Osteocyte (in vitro differentiated cells): Measurements from ENCODE around the gene RELB. TPM values are rescaled to one million over a fixed set of nuclear protein-coding genes. Genes with fewer than 3 reads are reported as not detected.

Experiments used
- DNase-seq: peaks from one replicate; pipeline ENCODE4 v3.0.0; 2021; ENCODE audit warnings: mixed read lengths; ENCODE audit not compliant: unreplicated experiment; ENCODE audit errors: extremely low spot score
- H3K27ac Mint-ChIP-seq: one replicate; pipeline ENCODE4 v1.8.0; 2021; ENCODE audit warnings: mild to moderate bottlenecking, mixed read lengths; ENCODE audit not compliant: unreplicated experiment
- H3K27me3 Mint-ChIP-seq: one replicate; pipeline ENCODE4 v1.8.0; 2021; ENCODE audit warnings: mixed read lengths; ENCODE audit not compliant: unreplicated experiment
- H3K36me3 Mint-ChIP-seq: one replicate; pipeline ENCODE4 v1.8.0; 2021; ENCODE audit warnings: mixed read lengths; ENCODE audit not compliant: unreplicated experiment
- H3K4me1 Mint-ChIP-seq: one replicate; pipeline ENCODE4 v1.8.0; 2021; ENCODE audit warnings: mixed read lengths; ENCODE audit not compliant: unreplicated experiment
- H3K4me3 Mint-ChIP-seq: one replicate; pipeline ENCODE4 v1.8.0; 2021; ENCODE audit warnings: mild to moderate bottlenecking, moderate library complexity, mixed read lengths; ENCODE audit not compliant: unreplicated experiment
- H3K9me3 Mint-ChIP-seq: one replicate; pipeline ENCODE4 v1.8.0; 2021; ENCODE audit warnings: mixed read lengths; ENCODE audit not compliant: unreplicated experiment
- CTCF ChIP-seq: fragments of 200-600 bp; sonication (generic); IDR thresholded peaks from 2 replicates; pipeline ENCODE4 v1.5.0; 2021; ENCODE audit warnings: antibody characterized with exemption, mild to moderate bottlenecking, moderate library complexity
- total RNA-seq: library from RNA; stranded (reverse); gene quantifications from 2 replicates; pipeline ENCODE4 v1.2.1, GENCODE V29; 2021

RELB gene
- total RNA-seq, 1 donor from 2014 or later: 15.1 TPM

GRCh38 chr19:45076851-45077730 lies 75.8 kb downstream of the RELB start:
- H3K9me3 Mint-ChIP-seq: no peaks in the 10 kb centered on the region
- no peaks in the 10 kb centered on the region for H3K27me3 Mint-ChIP-seq
- peaks cover 3% of the 10 kb centered on the region for H3K36me3 Mint-ChIP-seq
- peak overlapping the region; percentile 10 for H3K27ac Mint-ChIP-seq
- peaks cover 30% of the 10 kb centered on the region for H3K4me1 Mint-ChIP-seq
- peak overlapping the region; percentile 66 for H3K4me3 Mint-ChIP-seq
- DNase-seq: no peak
- no peak for TF ChIP-seq CTCF

GRCh38 chr19:45078390-45079062 lies 77.3 kb downstream of the RELB start:
- TF ChIP-seq CTCF: no peak
- H3K4me1 Mint-ChIP-seq: peaks cover 30% of the 10 kb centered on the region
- H3K36me3 Mint-ChIP-seq: peaks cover 7% of the 10 kb centered on the region
- H3K27me3 Mint-ChIP-seq: no peaks in the 10 kb centered on the region
- no peak overlapping the region for H3K27ac Mint-ChIP-seq
- no peaks in the 10 kb centered on the region for H3K9me3 Mint-ChIP-seq
- peak overlapping the region; percentile 94 for H3K4me3 Mint-ChIP-seq
- DNase-seq: no peak

- H3K9me3 Mint-ChIP-seq: no peaks in the 10 kb centered on the region
- H3K4me1 Mint-ChIP-seq: peaks cover 30% of the 10 kb centered on the region
- peak within 1 kb of the TSS; percentile 94 for H3K4me3 Mint-ChIP-seq
- DNase-seq: peak; percentile 93
- TF ChIP-seq CTCF: peak; percentile 11
- peak within 1 kb of the TSS; percentile 90 for H3K27ac Mint-ChIP-seq
- H3K27me3 Mint-ChIP-seq: no peaks in the 10 kb centered on the region
- peaks cover 7% of the 10 kb centered on the region for H3K36me3 Mint-ChIP-seq
Measured at GRCh38 chr19:45079063-45079910, 78.0 kb downstream of the RELB start, which contains the start of gene GEMIN7. TSS of gene GEMIN7 (plus strand) at chr19:45079260. CDS start at chr19:45090115, 10,855 bp downstream.

GRCh38 chr19:45079911-45080370 lies 78.7 kb downstream of the RELB start:
- Mint-ChIP-seq H3K27me3 (no peaks in the 10 kb centered on the region), H3K4me1 (peaks cover 28% of the 10 kb centered on the region), H3K4me3 (peak overlapping the region; percentile 94), H3K9me3 (no peaks in the 10 kb centered on the region), H3K27ac (peak overlapping the region; percentile 90), H3K36me3 (peaks cover 7% of the 10 kb centered on the region)
- no peak for DNase-seq
- no peak for TF ChIP-seq CTCF
